H1 (cell line): ENCODE results near the gene GET3. TPM values are rescaled to one million over a fixed set of nuclear protein-coding genes. Genes with fewer than 3 reads are reported as not detected.

Source experiments
- CTCF ChIA-PET: fragments of 300-600 bp; sonication (Branson Sonifier 250); formaldehyde crosslinking; loops from one replicate; lab custom pipeline; 2021; ENCODE audit not compliant: partially characterized antibody; lab: Charles Lee
- POLR2A ChIA-PET: fragments of 300-600 bp; sonication (Branson Sonifier 250); formaldehyde crosslinking; loops from one replicate; lab custom pipeline; 2021; ENCODE audit warnings: inconsistent platforms; ENCODE audit not compliant: partially characterized antibody; lab: Charles Lee
- DNase-seq, 2 experiments: peaks; one replicate each; pipeline versions ENCODE4 v3.0.0 to v3.0.0-alpha.2; 2010 to 2022; ENCODE audit warnings: low spot score in 2 of 2, low read depth in 1 of 2, mixed read lengths in 1 of 2
- FAIRE-seq: peaks from 2 replicates; lab custom pipeline; 2011; peaks lifted over from hg19 to GRCh38; lab: Jason Lieb, UNC
- H2AFZ ChIP-seq: 2 replicates; pipeline ENCODE4 v1.8.1; 2012; ENCODE audit warnings: low read length, inconsistent platforms
- H2AK5ac ChIP-seq: 2 replicates; pipeline ENCODE4 v1.6.1; 2013; ENCODE audit warnings: low read depth, low read length
- H2BK120ac ChIP-seq: replicated peaks from 2 replicates; pipeline ENCODE3; 2013; ENCODE audit warnings: low read depth, low read length, inconsistent platforms
- H2BK12ac ChIP-seq: 2 replicates; pipeline ENCODE4 v1.6.1; 2013; ENCODE audit warnings: low read depth, low read length
- H2BK15ac ChIP-seq: 2 replicates; pipeline ENCODE4 v1.6.1; 2013; ENCODE audit warnings: low read length
- H2BK20ac ChIP-seq: 2 replicates; pipeline ENCODE4 v1.6.1; 2013; ENCODE audit warnings: low read length
- H2BK5ac ChIP-seq: 2 replicates; pipeline ENCODE4 v1.6.1; 2013; ENCODE audit warnings: low read depth, low read length
- H3K14ac ChIP-seq: 2 replicates; pipeline ENCODE4 v1.6.1; 2013; ENCODE audit warnings: inconsistent platforms; ENCODE audit not compliant: insufficient read length
- H3K18ac ChIP-seq: 2 replicates; pipeline ENCODE4 v1.6.1; 2013; ENCODE audit warnings: low read length; ENCODE audit errors: extremely low read depth
- H3K23ac ChIP-seq: 2 replicates; pipeline ENCODE4 v1.6.1; 2013; ENCODE audit warnings: inconsistent platforms; ENCODE audit not compliant: insufficient read length
- H3K23me2 ChIP-seq: 2 replicates; pipeline ENCODE4 v1.6.1; 2013; ENCODE audit warnings: low read depth, low read length
- H3K27ac ChIP-seq: 2 replicates; pipeline ENCODE4 v1.6.1; 2011; ENCODE audit warnings: low read depth, low read length, inconsistent platforms
- H3K27me3 ChIP-seq, 4 experiments: replicated peaks in 1 of 4; 1 replicate in 1 of 4; 2 replicates in 3 of 4; pipeline versions ENCODE4 v1.6.1 to v1.8.1; 2011 to 2013; ENCODE audit warnings: low read length in 3 of 4, mild to moderate bottlenecking in 3 of 4, inconsistent platforms in 2 of 4, mixed read lengths in 2 of 4, moderate library complexity in 1 of 4; ENCODE audit not compliant: control insufficient read depth in 3 of 4, insufficient read depth in 3 of 4; ENCODE audit errors: extremely low read depth in 1 of 4
- H3K36me3 ChIP-seq, 4 experiments: 2 replicates each; pipeline versions ENCODE4 v1.6.1 to v1.8.1; 2011 to 2013; ENCODE audit warnings: mild to moderate bottlenecking in 4 of 4, low read length in 3 of 4, moderate library complexity in 2 of 4, control low read depth in 1 of 4, inconsistent platforms in 1 of 4; ENCODE audit not compliant: insufficient read depth in 4 of 4, control insufficient read depth in 2 of 4
- H3K4ac ChIP-seq: replicated peaks from 2 replicates; pipeline ENCODE3; 2013; ENCODE audit warnings: low read length, low read depth, mixed read lengths, inconsistent platforms; ENCODE audit not compliant: insufficient read length
- H3K4me1 ChIP-seq, 4 experiments: replicated peaks in 1 of 4; 1 replicate in 1 of 4; 2 replicates in 3 of 4; pipeline versions ENCODE4 v1.6.1 to v1.8.1; 2011 to 2013; ENCODE audit warnings: low read length in 3 of 4, inconsistent platforms in 2 of 4, mixed read lengths in 1 of 4; ENCODE audit not compliant: insufficient read depth in 4 of 4, control insufficient read depth in 3 of 4
- H3K4me2 ChIP-seq, 2 experiments: 2 replicates each; pipeline versions ENCODE4 v1.6.1 to v1.8.1; 2011 to 2013; ENCODE audit warnings: low read depth in 2 of 2, low read length in 2 of 2, control low read depth in 1 of 2, inconsistent platforms in 1 of 2, mild to moderate bottlenecking in 1 of 2; ENCODE audit not compliant: insufficient read depth in 1 of 2
- H3K4me3 ChIP-seq, 4 experiments: fragments of 200-600, 300-600 bp in 1 of 4; sonication (generic), shearing (Covaris generic), sonication (Bioruptor Twin) in 1 of 4; 2 replicates each; pipeline versions ENCODE4 v1.5.1 to v1.8.1; 2011 to 2016; ENCODE audit warnings: low read length in 4 of 4, low read depth in 3 of 4, control low read depth in 2 of 4, inconsistent platforms in 2 of 4, mild to moderate bottlenecking in 2 of 4, mixed read lengths in 1 of 4, moderate library complexity in 1 of 4; ENCODE audit not compliant: insufficient read depth in 2 of 4; ENCODE audit errors: extremely low read depth in 1 of 4
- H3K56ac ChIP-seq: replicated peaks from 2 replicates; pipeline ENCODE3; 2013; ENCODE audit warnings: low read depth, mild to moderate bottlenecking, mixed read lengths, low read length, inconsistent platforms; ENCODE audit not compliant: insufficient read length
- H3K79me1 ChIP-seq: 2 replicates; pipeline ENCODE4 v1.6.1; 2013; ENCODE audit warnings: low read depth, low read length, control low read depth
- H3K79me2 ChIP-seq, 2 experiments: 2 replicates each; pipeline versions ENCODE4 v1.6.1 to v1.8.1; 2012 to 2013; ENCODE audit warnings: low read length in 2 of 2, mild to moderate bottlenecking in 2 of 2, inconsistent platforms in 1 of 2; ENCODE audit not compliant: insufficient read depth in 2 of 2, control insufficient read depth in 1 of 2
- H3K9ac ChIP-seq, 4 experiments: replicated peaks in 1 of 4; 1 replicate in 1 of 4; 2 replicates in 3 of 4; pipeline versions ENCODE4 v1.6.1 to v1.8.1; 2011 to 2013; ENCODE audit warnings: low read depth in 3 of 4, low read length in 3 of 4, control low read depth in 2 of 4, mild to moderate bottlenecking in 2 of 4, moderate library complexity in 2 of 4, inconsistent platforms in 1 of 4; ENCODE audit errors: extremely low read depth in 1 of 4
- H3K9me3 ChIP-seq, 2 experiments: 2 replicates each; pipeline versions ENCODE4 v1.6.1 to v1.8.1; 2012 to 2013; ENCODE audit warnings: mild to moderate bottlenecking in 2 of 2, moderate library complexity in 2 of 2, control low read depth in 1 of 2, inconsistent platforms in 1 of 2, low read depth in 1 of 2, low read length in 1 of 2, mixed read lengths in 1 of 2; ENCODE audit not compliant: insufficient read depth in 2 of 2
- H4K20me1 ChIP-seq, 2 experiments: replicated peaks in 1 of 2; 2 replicates each; pipeline versions ENCODE3 to v1.8.1; 2011 to 2013; ENCODE audit warnings: inconsistent platforms in 2 of 2, low read length in 2 of 2, mild to moderate bottlenecking in 1 of 2; ENCODE audit not compliant: insufficient read depth in 2 of 2, control insufficient read depth in 1 of 2
- H4K5ac ChIP-seq: 2 replicates; pipeline ENCODE4 v1.6.1; 2013; ENCODE audit warnings: low read length, low read depth, mixed read lengths, inconsistent platforms; ENCODE audit not compliant: insufficient read length
- H4K8ac ChIP-seq: 2 replicates; pipeline ENCODE4 v1.8.0; 2013; ENCODE audit warnings: mild to moderate bottlenecking, moderate library complexity, low read length, inconsistent platforms; ENCODE audit not compliant: insufficient read depth; ENCODE audit errors: extremely low read depth
- H4K91ac ChIP-seq: replicated peaks from 2 replicates; pipeline ENCODE3; 2013; ENCODE audit warnings: low read length, mixed read lengths, inconsistent platforms; ENCODE audit not compliant: insufficient read length
- CREB1 ChIP-seq: IDR thresholded peaks from 2 replicates; pipeline ENCODE4 v1.6.1; 2012; ENCODE audit warnings: inconsistent platforms
- HDAC2 ChIP-seq, 2 experiments: fragments of 300-600 bp in 1 of 2; sonication (generic) in 1 of 2; IDR thresholded peaks; 2 replicates each; pipeline ENCODE4 v1.6.1; 2011 to 2012; ENCODE audit warnings: low read depth in 2 of 2, low read length in 2 of 2, mild to moderate bottlenecking in 2 of 2, moderate library complexity in 2 of 2, borderline replicate concordance in 1 of 2, inconsistent platforms in 1 of 2
- KDM1A ChIP-seq: fragments of 200-600, 300-600 bp; sonication (generic); IDR thresholded peaks from 2 replicates; pipeline ENCODE4 v1.7.1; 2016; ENCODE audit warnings: mild to moderate bottlenecking, low read length, borderline replicate concordance
- PHF8 ChIP-seq: fragments of 200-600 bp; sonication (generic); conservative IDR thresholded peaks from 2 replicates; pipeline ENCODE4 v1.7.1; 2012; ENCODE audit warnings: low read depth, mild to moderate bottlenecking, inconsistent platforms, low read length, moderate library complexity
- WGBS, 2 experiments: shearing (Covaris generic) in 1 of 2; methylation state at CpG; one replicate each; pipeline versions ENCODE4 v1.1.6 to v1.1.7; 2013 to 2015; ENCODE audit warnings: low lambda C conversion rate in 2 of 2, mixed read lengths in 2 of 2, inconsistent platforms in 1 of 2, low coverage in 1 of 2, missing lambda C conversion rate in 1 of 2; ENCODE audit not compliant: insufficient replicate concordance in 2 of 2, insufficient coverage in 1 of 2, insufficient read length in 1 of 2; ENCODE audit errors: extremely low coverage in 1 of 2, missing lambda C conversion rate in 1 of 2; 5-methylcytosine and 5-hydroxymethylcytosine counted together
- polyA plus RNA-seq, 7 experiments: library from polyadenylated mRNA; depleted of rRNA in 3 of 7; stranded (reverse) in 5 of 7; unstranded in 2 of 7; fragments of >200 nt in 5 of 7; fragments of 200-250 nt in 2 of 7; gene quantifications; 1 replicate in 5 of 7; 2 replicates in 1 of 7; 4 replicates in 1 of 7; pipeline versions ENCODE4 v1.2.1 to v1.2.3, GENCODE V29; 2011 to 2013; ENCODE audit warnings: missing spikeins in 2 of 7, mixed read lengths in 2 of 7
- total RNA-seq: library from RNA; stranded (reverse); fragmentation: NEBNext Ultra II Directional; extraction: Animal tissue kit (Norgen Biotek cat#: 25700); gene quantifications from 2 replicates; pipeline ENCODE4 v1.2.1, GENCODE V29; 2021

GET3 gene
- total and polyA plus RNA-seq, 2 of the 8 experiments (the other 6 are each of a cell fraction or from before 2014, with no cell fraction given) = 105 to 297 TPM

DNA sequence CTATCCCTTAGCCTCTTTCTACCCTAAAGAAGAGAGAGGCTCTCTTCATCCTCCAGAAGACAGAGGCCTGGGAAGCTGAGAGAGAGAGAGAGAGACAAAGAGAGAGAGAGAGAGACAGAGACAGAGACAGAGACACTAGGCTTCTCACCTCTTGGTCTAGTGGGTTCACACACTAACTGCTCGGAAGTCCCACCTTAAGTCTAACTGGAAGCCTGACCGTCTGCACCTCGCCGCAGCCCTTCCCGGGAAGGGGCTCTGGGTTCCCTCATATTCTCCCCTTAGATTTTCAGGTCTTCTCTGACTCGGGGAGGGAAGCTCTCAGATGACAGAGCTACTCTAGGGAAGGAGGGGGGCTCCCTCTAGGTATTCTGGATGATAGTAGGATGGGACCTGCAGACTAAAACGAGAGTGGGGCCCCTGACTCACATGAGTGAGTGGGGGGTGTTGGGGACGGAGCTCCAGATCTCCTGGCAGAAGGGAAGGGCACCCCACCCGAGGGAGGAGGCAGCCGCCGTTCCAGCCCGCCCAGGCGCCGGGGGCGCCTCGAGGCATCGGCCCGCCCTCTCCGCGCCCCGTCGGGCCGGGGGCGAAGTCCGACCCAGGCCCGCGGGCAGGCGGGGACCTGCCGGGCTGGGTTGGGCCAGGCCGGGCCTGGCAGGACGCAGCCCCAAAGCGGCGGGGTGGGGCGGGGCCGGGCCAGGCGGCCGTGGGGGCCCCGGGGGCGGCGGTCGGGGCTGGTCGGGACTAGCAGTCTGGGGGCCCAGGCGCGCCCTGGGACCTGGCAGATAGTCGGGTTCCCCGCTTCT lies 52.0 kb downstream of the GET3 start:
- Histone ChIP-seq H2AK5ac (no peak overlapping the region), H3K27ac (peak overlapping the region; percentile 49; the same call in 1 of the 2 replicates), H3K79me1 (no peaks in the 10 kb centered on the region; the same call in 1 of the 2 replicates), H3K9me3 (no peaks in the 10 kb centered on the region), H3K4me1 (peaks cover 8 to 33% (median 21%) of the 10 kb centered on the region in 4 experiments), H3K23ac (no peak overlapping the region), H3K79me2 (no peaks in the 10 kb centered on the region), H3K4me3 (peak overlapping the region; percentile 36 to 71 (median 53)), H3K18ac (peak overlapping the region; percentile 85), H4K20me1 (peaks cover 0 to 1% of the 10 kb centered on the region in 2 experiments), H4K8ac (peak overlapping the region; percentile 1; the same call in 1 of the 2 replicates), H3K4ac (peak overlapping the region; percentile 6), H3K56ac (no peak overlapping the region), H2AFZ (no peak overlapping the region), H4K5ac (peak overlapping the region; percentile 10), H3K27me3 (peaks cover 0 to 18% (median 13%) of the 10 kb centered on the region in 4 experiments; a peak in 5 of 7 replicates), H2BK120ac (no peak overlapping the region), H2BK20ac (peak overlapping the region; percentile 82; the same call in 1 of the 2 replicates), H3K23me2 (peaks cover 35% of the 10 kb centered on the region), H4K91ac (peak overlapping the region; percentile 15), H2BK12ac (no peak overlapping the region), H2BK5ac (peak overlapping the region; percentile 60; the same call in 1 of the 2 replicates), H2BK15ac (peak overlapping the region; percentile 23; the same call in 1 of the 2 replicates), H3K9ac (peak overlapping the region in 3 of 4 experiments; percentile 25 to 38 (median 29); a peak in 3 of 7 replicates), H3K4me2 (peak overlapping the region; percentile 74 to 97), H3K14ac (no peak overlapping the region), H3K36me3 (no peaks in the 10 kb centered on the region)
- FAIRE-seq = no peak
- POLR2A ChIA-PET = interaction anchor here (0.6 to 5.5 kb wide), 12 partner anchors 11 to 90 kb away, joined by 3 to 44 read pairs (median 4); partner anchors contain the start of genes GET3, HOOK2 and TNPO2
- CTCF ChIA-PET = interaction anchor here (0.5 to 4.5 kb wide), 5 partner anchors 12 to 87 kb away, joined by 3 to 39 read pairs (median 9); partner anchors contain the start of genes PRDX2 and THSD8
- DNase-seq = no peak
- TF ChIP-seq KDM1A (peak; percentile 97), PHF8 (0 out of 2 replicates have a peak, but pooled peaks have one; percentile 4), HDAC2 (IDR thresholded peaks at IDR 0.05; ENCODE audit: borderline replicate concordance in 1 of 2, low read depth in 2 of 2, low read length in 2 of 2) (peak in 1 of 2 experiments; percentile 94; a peak in 1 of 4 replicates), CREB1 (no peak)
- WGBS, 2 experiments = 12% methylated on average over 28 of the region's 46 CpGs; no CpG with 5 or more reads in 1 of the 2 experiments
